HG03039 (cell line): ENCODE measurements around the gene DRAXIN.

Source experiments
- ATAC-seq: cut with Tn5 transposase; IDR thresholded peaks from one replicate; pipeline ENCODE4 v1.9.1; 2021; ENCODE audit warnings: mild to moderate bottlenecking, moderate library complexity; ENCODE audit not compliant: unreplicated experiment

The DRAXIN gene

GRCh38 chr1:11759791-11760190 is 68.3 kb downstream of the DRAXIN start:
- ATAC-seq, result no peak

GRCh38 chr1:11761285-11761684 is 69.8 kb downstream of the DRAXIN start:
- no peak for ATAC-seq

GRCh38 chr1:11761988-11762406 is 70.5 kb downstream of the DRAXIN start, which contains the start of gene C1orf167:
C1orf167 (plus strand) TSS chr1:11762193; CDS start chr1:11764401, 2,208 bp downstream.
- no peak for ATAC-seq

- no peak for ATAC-seq
Observed at GRCh38 chr1:11764115-11764514, 72.6 kb downstream of the DRAXIN start.

GRCh38 chr1:11764519-11764918 is 73.0 kb downstream of the DRAXIN start:
- ATAC-seq, result no peak

GRCh38 chr1:11765661-11766428 is 74.3 kb downstream of the DRAXIN start:
- no peak for ATAC-seq

- no peak for ATAC-seq
Observed at GRCh38 chr1:11766429-11766776, 74.9 kb downstream of the DRAXIN start.

GRCh38 chr1:11767922-11768704 is 76.6 kb downstream of the DRAXIN start:
- ATAC-seq, result no peak

GRCh38 chr1:11768821-11769220 is 77.3 kb downstream of the DRAXIN start:
- no peak for ATAC-seq

GRCh38 chr1:11769274-11769673 is 77.8 kb downstream of the DRAXIN start:
- no peak for ATAC-seq

GRCh38 chr1:11770011-11770410 is 78.5 kb downstream of the DRAXIN start:
- no peak for ATAC-seq

GRCh38 chr1:11771481-11772043 is 80.1 kb downstream of the DRAXIN start:
- no peak for ATAC-seq

GRCh38 chr1:11772458-11772857 is 80.9 kb downstream of the DRAXIN start:
- no peak for ATAC-seq

GRCh38 chr1:11774753-11775152 is 83.2 kb downstream of the DRAXIN start:
- no peak for ATAC-seq
